Left lung (tissue), 10 donors: ENCODE results near the gene ABCC8. TPM values are rescaled to one million over a fixed set of nuclear protein-coding genes. Genes with fewer than 3 reads are reported as not detected.

ENCODE experiments used
- ATAC-seq: fragments of 200-7000 bp; cut with Tn5 transposase; one replicate; pipeline ENCODE4 v1.9.1; 2020; ENCODE audit warnings: moderate library complexity
- DNase-seq, 4 donors: peaks; one replicate each; pipeline ENCODE4 v3.0.0-alpha.2; 2013 to 2020
- H3K27ac ChIP-seq, 2 donors: fragments of 200-600 bp; sonication (generic) in 1 of 2; one replicate each; pipeline versions ENCODE4 v1.5.0 to v1.8.0; 2020 to 2021
- H3K27me3 ChIP-seq, 2 donors: fragments of 200-600 bp; sonication (generic) in 1 of 2; one replicate each; pipeline versions ENCODE4 v1.5.0 to v1.8.0; 2020 to 2021
- H3K36me3 ChIP-seq, 2 donors: fragments of 200-600 bp; sonication (generic) in 1 of 2; one replicate each; pipeline versions ENCODE4 v1.5.0 to v1.8.0; 2020 to 2021
- H3K4me1 ChIP-seq, 2 donors: fragments of 200-600 bp; one replicate each; pipeline ENCODE4 v1.8.0; 2021
- H3K4me3 ChIP-seq, 2 donors: fragments of 200-600 bp; sonication (generic) in 1 of 2; one replicate each; pipeline versions ENCODE4 v1.5.0 to v1.8.0; 2020 to 2021; ENCODE audit warnings: mild to moderate bottlenecking in 1 of 2
- H3K9me3 ChIP-seq, 2 donors: fragments of 200-600 bp; sonication (generic) in 1 of 2; one replicate each; pipeline versions ENCODE4 v1.5.0 to v1.8.0; 2020 to 2021
- CTCF ChIP-seq, 2 donors: fragments of 200-600 bp; sonication (generic) in 1 of 2; IDR thresholded peaks; one replicate each; pipeline versions ENCODE4 v1.5.0 to v1.8.0; 2021; ENCODE audit warnings: antibody characterized with exemption in 2 of 2
- intact Hi-C, 2 donors: fragments of 100-400 bp; cut with DNase I; formaldehyde crosslinking; loops; one replicate each; pipeline versions ENCODE4 v1.11.2 to v1.14.2; 2022
- polyA plus RNA-seq, 6 donors: library from polyadenylated mRNA; unstranded; fragments of 120-200 nt; gene quantifications; one replicate each; pipeline ENCODE4 v1.2.1, GENCODE V29; 2013; ENCODE audit not compliant: insufficient read length in 6 of 6
- total RNA-seq, 2 donors: library from RNA; stranded (reverse); fragmentation: NEBNext Ultra II Directional; extraction: Animal tissue kit (Norgen Biotek cat#: 25700); gene quantifications; one replicate each; pipeline ENCODE4 v1.2.1, GENCODE V29; 2021
- donor health status: DM: no; HTN: yes; CAD: no.
- donor health status: DM: no; HTN: no; CAD: no.

ABCC8 gene
- total and polyA plus RNA-seq, 8 donors, result 0.52 to 11.1 (median 6.0) TPM

DNA sequence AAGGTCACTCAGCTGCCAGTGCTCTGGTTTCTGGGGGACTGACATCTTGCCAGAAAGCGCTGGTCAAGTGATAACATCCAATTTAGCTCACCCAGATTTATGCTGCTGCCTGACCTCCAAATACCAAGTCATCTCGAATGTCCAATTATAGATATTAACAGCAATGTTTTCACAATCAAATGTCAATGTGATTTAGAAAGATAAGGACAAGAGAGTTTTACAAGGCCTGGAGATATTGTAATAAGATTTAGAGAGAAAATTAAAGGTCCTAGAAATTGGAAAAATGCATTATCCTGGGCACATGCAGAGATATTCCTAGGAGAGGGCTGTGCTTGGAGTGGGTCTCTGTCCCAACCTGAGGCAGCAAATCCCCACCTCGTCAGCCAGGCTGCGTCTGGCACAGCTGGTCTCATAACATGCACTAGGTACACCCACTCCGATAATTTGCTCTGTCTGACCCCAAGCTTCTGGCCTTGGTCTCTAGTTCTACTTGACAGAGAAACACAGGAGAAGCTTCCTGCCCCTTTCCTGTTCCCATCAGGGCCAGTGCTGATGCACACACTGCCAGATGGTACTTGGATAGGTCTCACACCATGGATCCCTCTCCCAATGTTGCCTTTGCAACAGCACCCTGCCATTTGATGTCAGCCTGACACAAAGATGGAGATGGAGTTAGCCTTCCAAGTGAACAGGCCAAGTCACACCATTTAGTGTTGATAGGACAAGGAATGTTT lies 39.0 kb upstream of the ABCC8 start:
- H3K9me3 ChIP-seq, result no peaks in the 10 kb centered on the region

GRCh38 chr11:17514476-17514875 lies 37.8 kb upstream of the ABCC8 start:
- no peak for DNase-seq
- ATAC-seq, result no peak
- no peak for TF ChIP-seq CTCF (IDR thresholded peaks at IDR 0.05)
- H3K27ac ChIP-seq, result no peak overlapping the region
- intact Hi-C loops, result no loop called here
- H3K9me3 ChIP-seq, result no peaks in the 10 kb centered on the region
- H3K4me3 ChIP-seq, result no peak overlapping the region
- H3K27me3 ChIP-seq, result peaks cover 0 to 6% of the 10 kb centered on the region in 2 donors
- no peaks in the 10 kb centered on the region for H3K36me3 ChIP-seq
- no peaks in the 10 kb centered on the region for H3K4me1 ChIP-seq

More for the DNA sequence above, 39.0 kb upstream of the ABCC8 start:
- no peaks in the 10 kb centered on the region for H3K36me3 ChIP-seq
- intact Hi-C loops, result no loop called here
- no peak for TF ChIP-seq CTCF (IDR thresholded peaks at IDR 0.05)
- no peak overlapping the region for H3K27ac ChIP-seq
- H3K27me3 ChIP-seq, result peaks cover 0 to 6% of the 10 kb centered on the region in 2 donors
- H3K4me1 ChIP-seq, result no peaks in the 10 kb centered on the region
- no peak for ATAC-seq
- no peak for DNase-seq
- H3K4me3 ChIP-seq, result no peak overlapping the region

DNA sequence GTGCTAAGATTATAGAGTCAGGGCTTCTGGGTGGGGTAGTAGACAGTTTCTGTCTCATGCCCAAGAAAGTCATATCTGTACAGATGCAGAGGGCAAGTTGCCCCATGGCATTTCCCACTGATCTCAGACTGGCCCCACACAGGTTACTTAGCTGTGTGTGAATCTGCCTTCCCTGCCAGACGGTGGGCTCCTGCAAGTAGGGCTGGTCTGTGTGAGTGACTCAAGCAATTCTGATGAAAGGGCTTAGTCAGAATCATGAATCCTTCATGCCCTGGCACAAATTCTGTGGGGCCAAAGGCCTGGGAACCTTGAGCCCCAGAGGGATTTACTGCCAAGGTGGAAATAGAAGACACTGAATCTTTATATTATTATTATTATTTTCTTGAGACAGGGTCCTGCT lies 37.2 kb upstream of the ABCC8 start:
- DNase-seq (no peak), ATAC-seq (no peak)
- Histone ChIP-seq H3K27me3 (peaks cover 0 to 6% of the 10 kb centered on the region in 2 donors), H3K36me3 (no peaks in the 10 kb centered on the region), H3K4me1 (no peaks in the 10 kb centered on the region), H3K27ac (no peak overlapping the region), H3K9me3 (no peaks in the 10 kb centered on the region), H3K4me3 (no peak overlapping the region)
- intact Hi-C loops, result no loop called here
- TF ChIP-seq CTCF (IDR thresholded peaks at IDR 0.05), result no peak

- DNase-seq (no peak), ATAC-seq (no peak)
- Histone ChIP-seq H3K4me1 (no peaks in the 10 kb centered on the region), H3K27me3 (no peaks in the 10 kb centered on the region), H3K36me3 (no peaks in the 10 kb centered on the region), H3K27ac (no peak overlapping the region), H3K4me3 (no peak overlapping the region), H3K9me3 (no peaks in the 10 kb centered on the region)
- intact Hi-C loops, result no loop called here
- TF ChIP-seq CTCF (IDR thresholded peaks at IDR 0.05), result no peak
Observed at GRCh38 chr11:17512101-17512500, 35.5 kb upstream of the ABCC8 start.

DNA sequence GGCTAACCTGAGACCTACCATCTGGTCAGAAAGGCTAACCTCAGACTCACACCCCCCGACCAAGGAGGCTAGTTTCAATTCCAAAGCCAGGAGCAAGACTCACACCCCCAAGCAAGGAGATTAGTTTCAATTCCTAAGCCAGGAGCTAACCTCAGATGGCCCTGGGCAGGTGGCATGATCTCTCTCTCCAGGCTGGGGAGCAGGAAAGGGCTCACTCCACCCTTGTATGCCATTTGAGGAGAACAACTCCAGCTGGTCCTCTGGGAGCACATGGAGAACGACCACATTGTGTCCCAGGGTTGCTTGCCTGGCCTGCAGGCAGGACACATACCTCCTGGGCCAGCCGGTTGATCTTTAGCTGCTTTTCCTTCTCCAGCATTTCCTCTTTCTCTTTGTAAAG lies 34.9 kb upstream of the ABCC8 start:
- ATAC-seq (no peak), DNase-seq (no peak)
- H3K9me3 ChIP-seq, result no peaks in the 10 kb centered on the region
- intact Hi-C loops, result no loop called here
- H3K4me3 ChIP-seq, result no peak overlapping the region
- no peak overlapping the region for H3K27ac ChIP-seq
- no peaks in the 10 kb centered on the region for H3K36me3 ChIP-seq
- TF ChIP-seq CTCF (IDR thresholded peaks at IDR 0.05), result no peak
- H3K27me3 ChIP-seq, result no peaks in the 10 kb centered on the region
- no peaks in the 10 kb centered on the region for H3K4me1 ChIP-seq
